Measurements from ENCODE around the gene CXCL16. TPM values are rescaled to one million over a fixed set of nuclear protein-coding genes. Genes with fewer than 3 reads are reported as not detected.

CXCL16 gene
- total and polyA plus RNA-seq, 2 of the 13 experiments (the other 11 are each of a cell fraction or from before 2014, with no cell fraction given), result 9.4 to 101 TPM

- peak; percentile 90 for TF ChIP-seq ZFP91 (CRISPR knock-in tag; IDR thresholded peaks at IDR 0.05; ENCODE audit: borderline replicate concordance)
- TF ChIP-seq ZFP36L2 (CRISPR knock-in tag; IDR thresholded peaks at IDR 0.05), result peak; percentile 25; the same call in 1 of the 2 replicates
- 0 out of 4 replicates have a peak, but pooled peaks of 1 of the 2 experiments have one; percentile 40 for TF ChIP-seq REST (IDR thresholded peaks at IDR 0.05; ENCODE audit: borderline replicate concordance in 1 of 2, low read depth in 1 of 2, low read length in 2 of 2)
- no peak for TF ChIP-seq ZKSCAN5 (CRISPR knock-in tag; IDR thresholded peaks at IDR 0.05)
- TF ChIP-seq SP2 (CRISPR knock-in tag; IDR thresholded peaks at IDR 0.05), result no peak
- TF ChIP-seq BCL3 (CRISPR knock-in tag; IDR thresholded peaks at IDR 0.05), result peak; percentile 92
- no peak for TF ChIP-seq PRPF4 (IDR thresholded peaks at IDR 0.05; ENCODE audit: low read depth, low read length, poor library complexity, severe bottlenecking)
- no peak for TF ChIP-seq ZXDC (CRISPR knock-in tag; IDR thresholded peaks at IDR 0.05)
- peak; percentile 75; the same call in 1 of the 2 replicates for TF ChIP-seq RARA (CRISPR knock-in tag; IDR thresholded peaks at IDR 0.05)
- peak; percentile 98 for TF ChIP-seq HNF4A (CRISPR knock-in tag; IDR thresholded peaks at IDR 0.05)
- TF ChIP-seq HMGA1 (CRISPR knock-in tag; conservative IDR thresholded peaks at IDR 0.05), result no peak
- TF ChIP-seq CC2D1A (CRISPR knock-in tag; IDR thresholded peaks at IDR 0.05), result no peak
- TF ChIP-seq ARNT (IDR thresholded peaks at IDR 0.05), result no peak
- no peak for TF ChIP-seq ATM (IDR thresholded peaks at IDR 0.05; ENCODE audit: borderline replicate concordance)
- no peak for TF ChIP-seq RBM22 (optimal IDR thresholded peaks at IDR 0.05; ENCODE audit: low read length)
- peak; percentile 58; the same call in 1 of the 2 replicates for TF ChIP-seq REPIN1 (CRISPR knock-in tag; IDR thresholded peaks at IDR 0.05; ENCODE audit: borderline replicate concordance, low read depth)
These were observed 31.9 kb upstream of the CXCL16 start, which contains the start of gene TM4SF5 (continued) for GRCh38 chr17:4771519-4772234.

Measured in HepG2 (cell line).